ENCODE measurements around the gene POLR3H.

The POLR3H gene

DNA sequence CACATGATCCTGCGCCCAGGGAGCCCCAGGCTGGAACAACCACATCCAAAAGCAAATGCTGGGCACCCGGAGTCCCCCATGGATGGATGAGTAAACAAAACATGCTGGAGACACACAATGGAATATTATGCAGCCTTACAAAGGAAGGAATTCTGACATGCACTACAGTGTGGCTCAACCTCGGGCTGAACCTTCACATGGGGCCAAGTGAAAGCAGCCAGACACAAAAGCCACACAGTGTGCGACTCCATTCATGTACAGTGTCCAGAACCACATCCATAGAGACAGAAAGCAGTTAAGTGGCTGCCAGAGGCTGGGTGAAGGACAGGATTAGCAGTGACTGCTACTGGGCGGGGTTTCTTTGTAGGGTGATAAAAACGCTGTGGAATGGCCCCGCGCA, 10.1 kb downstream of the POLR3H start:
- DNase-seq (ENCODE audit: low spot score) = no peak

DNA sequence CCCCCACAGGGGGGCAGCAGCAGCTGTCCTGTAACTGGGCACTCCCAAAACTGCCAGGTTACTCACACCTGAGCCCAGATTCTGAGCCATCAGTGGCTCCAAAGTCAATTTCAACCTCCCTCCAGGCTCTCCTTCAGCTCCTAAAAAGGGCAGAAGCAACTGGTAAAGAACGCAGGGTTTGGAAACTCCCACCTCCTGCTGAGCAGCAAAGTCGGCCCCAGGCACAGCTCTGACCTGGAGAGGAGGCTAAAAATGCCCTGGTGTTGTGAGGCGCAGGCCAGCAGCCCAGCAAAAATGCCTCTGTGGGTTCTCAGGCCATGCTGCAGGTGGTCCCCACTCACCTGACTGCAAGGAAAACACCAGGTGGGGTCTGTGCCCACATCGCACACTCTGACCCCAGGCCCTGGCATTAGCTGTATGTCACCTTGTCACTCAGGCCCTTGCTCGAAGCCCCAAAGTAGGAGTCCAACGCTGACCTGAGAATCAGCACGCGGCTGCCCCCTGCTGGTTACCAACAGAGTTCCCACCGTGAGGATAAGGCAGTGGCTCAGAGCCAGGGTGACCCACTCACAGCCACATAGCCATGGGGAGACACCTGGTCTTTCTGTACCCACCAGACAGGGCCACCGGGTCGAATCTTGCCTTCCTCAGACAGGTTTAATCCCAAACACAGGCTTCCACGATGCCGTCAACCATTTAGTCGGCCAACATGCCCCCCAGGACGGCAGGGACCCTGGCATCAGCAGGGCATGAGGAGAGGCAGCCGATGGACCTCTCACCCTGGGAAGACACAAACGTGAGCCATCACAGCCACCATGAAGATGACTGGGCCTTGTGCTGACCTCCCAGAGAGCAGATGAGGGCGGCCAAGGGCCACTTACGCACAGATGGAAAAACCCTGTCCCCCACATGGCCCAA, 11.1 kb downstream of the POLR3H start:
- DNase-seq (ENCODE audit: low spot score) = no peak

GRCh38 chr22:41531715-41532477, 12.4 kb downstream of the POLR3H start:
- no peak for DNase-seq (ENCODE audit: low spot score)

DNA sequence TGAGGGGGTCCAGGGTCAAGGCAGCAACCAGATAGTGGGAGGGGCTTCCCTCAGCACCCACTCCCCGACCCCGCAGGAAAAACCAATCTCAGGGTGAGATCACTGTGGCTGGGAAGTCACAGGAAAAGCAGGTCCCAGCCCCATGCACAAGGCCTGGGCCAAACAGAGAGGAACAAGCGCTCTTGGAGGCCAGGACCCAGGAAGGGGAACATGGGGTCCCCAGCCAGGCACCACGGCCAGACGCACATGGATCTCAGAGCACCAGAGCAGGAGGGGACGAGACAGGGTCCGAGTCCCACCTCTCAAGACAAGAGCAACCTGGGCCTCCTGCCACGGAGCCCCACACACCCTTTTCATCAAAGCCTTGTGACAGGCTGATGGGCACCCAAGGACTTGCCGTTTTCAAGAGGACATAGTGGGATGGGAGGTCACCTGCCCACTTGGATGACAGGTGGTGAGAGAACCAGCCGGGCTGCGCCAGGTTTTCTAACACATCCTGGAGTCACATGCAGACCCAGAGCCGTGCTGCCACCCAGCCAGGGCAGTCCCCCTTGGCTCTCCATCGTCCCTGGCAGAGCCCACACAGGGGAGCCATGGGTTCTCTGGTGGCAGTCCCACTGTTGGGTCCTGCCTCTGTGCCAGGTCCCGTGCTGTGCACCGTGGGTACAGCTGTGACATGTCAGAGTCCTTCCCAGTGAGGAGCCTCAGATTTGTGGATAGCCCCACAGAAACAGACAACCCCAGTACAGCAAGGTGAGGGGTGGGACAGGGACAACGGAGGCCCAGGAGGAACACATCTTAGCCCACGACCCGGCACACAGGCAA, 13.2 kb downstream of the POLR3H start:
- no peak for DNase-seq (ENCODE audit: low spot score)

DNA sequence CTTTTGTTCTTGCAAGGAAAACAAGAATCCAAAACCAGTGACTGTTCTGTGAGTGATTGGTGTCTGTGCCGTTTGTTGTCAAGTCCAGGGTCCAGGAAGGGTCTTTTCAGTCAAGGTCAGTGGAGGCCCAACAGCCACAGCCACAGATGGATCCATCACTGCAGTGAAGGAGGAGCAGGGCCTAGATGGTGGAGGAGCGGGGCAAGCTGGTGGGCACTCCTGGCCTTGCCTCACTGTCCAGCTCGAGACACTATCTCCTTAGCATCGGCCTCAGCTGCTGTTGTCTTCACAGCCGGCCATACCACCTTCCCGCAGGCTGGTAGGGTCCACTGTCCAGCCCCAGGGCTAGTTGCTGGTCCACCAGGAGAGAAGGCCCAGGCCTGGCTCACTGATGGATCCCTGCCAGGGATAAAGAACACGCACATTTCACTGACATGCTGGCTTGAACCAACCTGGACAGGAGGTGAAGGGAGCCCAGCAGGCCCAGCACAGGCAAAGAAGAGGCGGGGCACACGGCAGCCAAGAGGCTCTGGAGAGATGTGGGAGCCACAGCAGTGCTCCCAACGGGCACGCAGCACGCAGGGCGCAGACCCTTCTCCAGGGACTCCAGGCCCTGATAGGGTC, 15.2 kb downstream of the POLR3H start:
- no peak for DNase-seq (ENCODE audit: low spot score)

GRCh38 chr22:41528132-41528766, 16.0 kb downstream of the POLR3H start:
- no peak for DNase-seq (ENCODE audit: low spot score)

DNA sequence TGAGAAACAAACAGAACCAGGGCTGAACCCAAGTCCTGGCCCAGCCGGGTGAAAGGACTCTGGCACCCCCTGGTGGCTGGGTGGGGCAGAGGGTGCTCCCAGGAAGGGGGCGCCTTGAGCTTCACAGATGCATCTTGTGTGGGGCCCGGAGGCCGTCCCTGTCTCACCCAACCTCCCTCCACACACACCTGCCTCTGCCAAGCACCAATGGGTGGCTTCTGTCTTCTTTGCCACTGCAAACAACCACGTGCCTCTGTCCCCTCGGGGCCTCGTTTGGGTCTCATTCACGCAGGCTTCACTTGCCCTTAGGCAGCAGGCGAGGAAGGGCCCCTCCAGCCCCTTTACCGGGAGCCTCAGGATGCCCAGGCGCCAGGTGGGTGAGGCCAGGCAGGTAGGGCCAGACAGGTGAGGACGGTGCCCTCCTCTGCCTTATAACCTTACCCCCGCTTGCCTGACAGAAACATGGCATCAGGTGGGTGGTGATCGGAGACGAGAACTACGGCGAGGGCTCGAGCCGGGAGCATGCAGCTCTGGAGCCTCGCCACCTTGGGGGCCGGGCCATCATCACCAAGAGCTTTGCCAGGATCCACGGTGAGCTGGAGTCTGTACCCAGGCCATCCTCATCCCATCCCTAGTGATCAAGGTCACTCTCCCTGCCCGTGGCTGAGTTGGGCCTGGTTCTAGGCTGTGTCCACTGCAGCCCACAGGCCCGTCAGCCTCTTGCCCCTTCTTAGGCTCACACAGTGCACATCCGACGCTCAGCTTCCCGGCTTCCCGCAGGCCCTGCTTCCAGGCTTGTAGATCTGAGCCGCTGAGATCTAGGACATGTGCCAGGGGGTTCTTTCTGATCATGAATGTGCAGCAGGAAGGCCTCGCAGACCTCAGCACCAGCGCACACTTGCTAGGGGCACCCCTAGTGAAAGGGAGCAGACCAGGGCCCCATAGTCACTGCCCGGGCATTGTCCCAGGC, 17.2 kb downstream of the POLR3H start:
- no peak for DNase-seq (ENCODE audit: low spot score)

GRCh38 chr22:41526226-41526829, 17.9 kb downstream of the POLR3H start:
- DNase-seq (ENCODE audit: low spot score) = no peak

DNA sequence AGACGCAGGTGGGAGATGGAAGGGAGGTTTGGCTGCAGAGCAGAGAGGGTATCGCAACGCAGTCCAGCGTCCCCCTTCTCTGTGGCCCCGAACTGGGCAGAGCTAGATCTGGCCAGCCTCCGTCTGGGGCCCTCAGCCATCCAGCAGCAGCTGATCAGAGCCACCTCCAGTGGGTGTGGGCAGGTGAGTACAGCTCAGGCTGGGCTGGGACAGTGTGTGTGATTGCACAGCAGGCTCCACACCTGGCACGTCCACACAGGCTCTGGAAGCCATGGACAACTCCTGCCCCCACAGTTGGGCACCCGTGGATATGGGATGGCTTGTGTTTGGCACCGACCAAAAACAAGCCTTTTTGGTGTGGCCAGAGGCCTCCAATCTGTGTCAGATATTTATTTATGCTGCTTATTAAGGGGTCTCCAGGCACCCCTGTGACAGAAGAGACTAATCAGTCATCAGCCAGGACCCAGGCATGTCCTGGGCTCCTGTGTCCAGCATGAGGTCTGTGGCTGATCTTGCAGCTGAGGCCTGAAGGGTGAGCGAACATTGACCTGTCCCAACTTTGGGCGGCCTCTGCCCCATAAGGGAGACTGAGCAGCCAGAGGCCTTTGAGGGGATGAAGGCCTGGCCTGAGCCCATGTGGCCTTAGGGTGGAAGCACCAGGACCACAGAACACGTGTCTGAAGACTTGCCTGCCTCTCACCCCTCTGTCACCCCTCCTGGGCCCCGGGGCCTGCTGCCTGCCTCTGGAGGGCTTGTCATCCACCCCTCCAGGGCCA, 18.6 kb downstream of the POLR3H start:
- no peak for DNase-seq (ENCODE audit: low spot score)

DNA sequence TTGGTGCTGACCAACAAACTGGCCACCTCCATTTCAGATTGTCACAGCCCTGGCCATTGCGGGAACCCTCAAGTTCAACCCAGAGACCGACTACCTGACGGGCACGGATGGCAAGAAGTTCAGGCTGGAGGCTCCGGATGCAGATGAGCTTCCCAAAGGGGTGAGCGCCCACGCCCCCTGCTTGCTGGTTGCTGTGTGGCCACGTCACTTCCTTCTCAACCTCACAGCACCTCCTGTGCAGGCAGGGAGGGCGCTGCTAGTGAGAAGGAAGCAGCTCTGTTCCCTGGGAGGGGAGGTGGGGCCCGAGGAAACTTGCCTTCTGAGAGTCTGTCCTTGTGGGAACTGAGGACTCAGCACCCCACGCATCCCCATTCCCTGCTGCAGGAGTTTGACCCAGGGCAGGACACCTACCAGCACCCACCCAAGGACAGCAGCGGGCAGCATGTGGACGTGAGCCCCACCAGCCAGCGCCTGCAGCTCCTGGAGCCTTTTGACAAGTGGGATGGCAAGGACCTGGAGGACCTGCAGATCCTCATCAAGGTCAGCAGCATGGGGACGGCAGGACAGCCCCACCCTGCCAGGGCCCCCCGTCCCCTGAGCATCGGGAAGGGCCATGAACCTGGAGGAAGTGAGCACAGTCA, 19.3 kb downstream of the POLR3H start:
- no peak for DNase-seq (ENCODE audit: low spot score)

GRCh38 chr22:41524251-41524661, 20.0 kb downstream of the POLR3H start:
- no peak for DNase-seq (ENCODE audit: low spot score)

- no peak for DNase-seq (ENCODE audit: low spot score)
Measured at GRCh38 chr22:41523464-41524221, 20.6 kb downstream of the POLR3H start.

DNA sequence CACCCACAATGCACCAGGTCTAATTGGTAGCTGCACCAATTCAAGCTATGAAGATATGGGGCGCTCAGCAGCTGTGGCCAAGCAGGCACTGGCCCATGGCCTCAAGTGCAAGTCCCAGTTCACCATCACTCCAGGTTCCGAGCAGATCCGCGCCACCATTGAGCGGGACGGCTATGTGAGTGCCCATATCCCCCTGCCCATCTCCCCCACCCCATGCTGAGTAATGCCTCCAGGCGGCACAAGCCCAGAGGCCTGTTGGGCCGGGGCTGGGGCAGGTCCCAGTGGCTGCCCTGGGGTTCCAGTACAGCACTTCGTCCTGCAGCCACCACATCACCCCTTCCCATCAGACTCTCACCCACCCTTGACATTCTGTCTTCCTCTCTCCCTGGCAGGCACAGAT, 21.5 kb downstream of the POLR3H start:
- DNase-seq (ENCODE audit: low spot score) = no peak

DNA sequence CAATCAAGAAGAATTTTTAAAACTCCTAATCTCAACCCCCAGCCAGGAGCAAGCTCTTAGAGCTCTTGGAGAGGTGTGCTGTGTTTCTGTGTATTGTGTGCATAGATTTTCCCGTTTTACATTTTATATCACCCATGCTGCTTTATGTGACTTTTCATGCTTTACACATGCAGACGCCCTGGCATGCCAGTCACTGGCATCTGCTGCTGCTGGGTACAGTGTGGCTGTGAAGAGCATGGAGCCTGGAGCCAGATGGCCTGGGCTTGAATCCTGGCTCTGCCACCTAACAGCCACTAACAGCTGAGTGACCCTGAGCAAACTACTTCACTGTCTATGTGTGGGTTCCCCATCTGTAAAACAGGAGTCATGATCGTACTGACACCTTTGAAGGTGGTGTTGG, 23.1 kb downstream of the POLR3H start:
- no peak for DNase-seq (ENCODE audit: low spot score)

DNA sequence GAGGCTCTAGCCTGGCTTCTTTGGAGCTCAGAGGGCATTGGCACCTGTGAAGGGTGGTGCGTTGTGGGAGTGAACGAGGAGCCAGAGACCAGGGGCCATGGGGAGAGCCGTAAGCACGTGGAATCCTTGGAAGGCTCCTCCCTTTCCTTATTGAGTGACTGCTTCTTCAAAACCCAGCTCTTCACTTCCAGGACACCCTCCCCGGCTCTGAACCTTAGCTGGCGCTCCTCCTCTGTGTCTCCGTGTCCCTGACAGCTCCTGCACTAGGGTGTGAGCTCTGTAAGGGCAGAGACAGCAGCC, 26.3 kb downstream of the POLR3H start:
- DNase-seq (ENCODE audit: low spot score) = no peak

GRCh38 chr22:41517172-41518047, 26.9 kb downstream of the POLR3H start:
- peak; percentile 81 for DNase-seq (ENCODE audit: low spot score)

DNA sequence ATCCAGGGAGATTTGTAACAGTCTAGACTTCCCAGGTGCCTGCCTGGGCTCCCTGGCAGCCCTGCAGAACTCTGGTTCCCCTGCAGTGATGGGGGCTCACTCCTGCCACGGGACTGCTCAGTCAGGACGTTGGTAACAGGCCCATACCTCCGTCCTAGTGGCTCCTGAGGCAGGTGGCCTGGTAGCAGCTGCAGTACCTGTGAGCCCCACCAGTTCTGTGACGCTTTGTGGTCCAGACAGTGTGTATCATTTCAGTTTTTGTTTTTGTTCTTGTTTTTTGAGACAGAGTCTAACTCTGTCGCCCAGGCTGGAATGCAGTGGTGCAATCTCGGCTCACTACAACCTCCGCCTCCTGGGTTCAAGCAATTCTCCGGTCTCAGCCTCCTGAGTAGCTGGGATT, 27.8 kb downstream of the POLR3H start:
- no peak for DNase-seq (ENCODE audit: low spot score)
